Glomerular endothelial cell (primary cell): Measurements from ENCODE around the gene FAM117B. TPM values are rescaled to one million over a fixed set of nuclear protein-coding genes. Genes with fewer than 3 reads are reported as not detected.

ENCODE experiments used
- DNase-seq: peaks from one replicate; pipeline ENCODE4 v3.0.0-alpha.2; 2011; ENCODE audit warnings: low read depth, low spot score; ENCODE audit errors: extremely low read depth
- total RNA-seq: library from RNA; depleted of rRNA; stranded (reverse); fragments of >200 nt; gene quantifications from 2 replicates; pipeline ENCODE4 v1.2.3, GENCODE V29; 2015

The FAM117B gene
- total RNA-seq, 1 donor from 2014 or later = 3.4 TPM

DNA sequence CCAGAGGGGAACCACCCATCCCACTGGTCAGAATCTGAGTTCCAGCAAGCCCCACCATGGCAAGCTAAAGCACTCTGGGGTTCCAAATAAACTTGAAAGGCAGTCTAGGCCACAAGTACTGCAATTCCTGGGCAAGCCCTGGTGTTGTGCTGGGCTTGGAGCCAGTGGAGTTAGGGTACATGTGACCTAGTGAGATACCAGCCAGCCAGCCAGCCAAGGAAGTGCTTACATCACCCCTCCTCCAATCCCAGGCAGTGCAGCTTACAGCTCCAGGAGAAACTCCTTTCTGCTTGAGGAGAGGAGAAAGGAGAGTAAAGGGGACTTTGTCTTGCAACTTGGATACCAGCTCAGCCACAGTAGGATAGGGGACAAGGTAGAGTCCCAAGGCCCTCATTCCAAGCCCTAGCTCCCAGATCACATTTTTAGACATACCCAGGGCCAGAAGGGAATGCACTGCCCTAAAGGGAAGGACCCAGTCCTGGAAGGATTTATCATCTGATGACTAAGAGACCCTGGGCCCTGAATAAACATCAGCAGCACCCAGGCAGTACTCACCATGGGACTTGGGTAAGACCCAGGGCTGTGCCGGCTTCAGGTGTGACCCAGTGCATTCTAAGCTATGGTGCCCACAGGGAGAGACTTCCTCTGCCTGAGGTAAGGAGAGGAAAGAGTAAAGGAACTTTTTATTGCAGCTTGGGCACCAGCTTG is 172.8 kb downstream of the FAM117B start:
- DNase-seq = peak; percentile 63

DNA sequence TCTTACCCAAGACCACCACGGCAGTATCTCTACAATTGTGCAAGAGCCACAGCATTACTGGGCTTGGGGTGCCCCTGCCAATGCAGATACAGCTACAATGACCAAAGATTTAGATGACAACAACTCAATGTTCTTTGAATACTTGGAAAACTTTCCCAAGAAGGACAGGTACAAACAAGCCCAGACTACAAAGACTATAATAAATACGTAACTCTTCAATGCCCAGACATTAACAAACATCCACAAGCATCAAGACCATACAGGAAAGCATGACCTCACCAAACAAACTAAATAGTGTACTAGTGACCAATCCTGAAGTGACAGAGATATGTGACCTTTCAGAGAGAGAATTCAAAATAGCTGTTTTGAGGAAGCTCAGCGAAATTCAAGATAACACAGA is 174.0 kb downstream of the FAM117B start:
- DNase-seq = no peak

DNA sequence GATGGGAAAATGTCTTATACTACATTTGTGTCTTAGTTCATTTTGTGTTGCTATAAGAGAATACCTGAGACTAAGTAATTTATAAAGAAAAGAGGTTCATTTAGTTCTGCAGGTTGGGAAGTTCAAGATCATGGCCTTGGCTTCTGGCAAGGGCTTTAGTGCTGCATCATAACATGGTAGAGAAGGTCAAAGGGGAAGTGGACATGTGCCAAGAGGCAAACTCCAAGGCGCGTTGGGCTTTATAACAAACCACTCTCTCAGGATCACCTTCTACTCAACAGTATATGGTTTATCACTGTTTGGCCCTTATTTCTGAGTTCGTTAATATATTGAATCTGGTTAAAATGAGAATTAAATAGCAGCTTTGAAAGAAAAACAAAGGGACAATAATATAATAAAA is 178.6 kb downstream of the FAM117B start:
- no peak for DNase-seq

DNA sequence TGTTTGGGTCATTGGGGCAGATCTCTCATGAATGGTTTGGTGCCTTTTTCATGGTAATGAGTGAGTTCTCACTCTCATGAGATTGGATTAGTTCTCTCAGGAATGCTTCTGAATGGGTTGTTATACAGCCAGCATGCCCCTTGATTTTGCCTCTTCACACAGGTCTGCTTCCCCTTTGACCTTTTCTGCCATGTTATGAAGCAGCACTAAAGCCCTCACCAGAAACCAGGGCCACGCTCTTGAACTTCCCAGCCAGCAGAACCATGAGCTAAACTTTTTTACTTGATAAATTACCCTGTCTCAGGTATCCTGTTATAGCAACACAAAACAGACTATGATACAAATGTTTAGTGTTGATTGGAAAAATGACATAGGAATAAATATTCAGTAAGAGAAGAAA is 179.5 kb downstream of the FAM117B start:
- DNase-seq = no peak

DNA sequence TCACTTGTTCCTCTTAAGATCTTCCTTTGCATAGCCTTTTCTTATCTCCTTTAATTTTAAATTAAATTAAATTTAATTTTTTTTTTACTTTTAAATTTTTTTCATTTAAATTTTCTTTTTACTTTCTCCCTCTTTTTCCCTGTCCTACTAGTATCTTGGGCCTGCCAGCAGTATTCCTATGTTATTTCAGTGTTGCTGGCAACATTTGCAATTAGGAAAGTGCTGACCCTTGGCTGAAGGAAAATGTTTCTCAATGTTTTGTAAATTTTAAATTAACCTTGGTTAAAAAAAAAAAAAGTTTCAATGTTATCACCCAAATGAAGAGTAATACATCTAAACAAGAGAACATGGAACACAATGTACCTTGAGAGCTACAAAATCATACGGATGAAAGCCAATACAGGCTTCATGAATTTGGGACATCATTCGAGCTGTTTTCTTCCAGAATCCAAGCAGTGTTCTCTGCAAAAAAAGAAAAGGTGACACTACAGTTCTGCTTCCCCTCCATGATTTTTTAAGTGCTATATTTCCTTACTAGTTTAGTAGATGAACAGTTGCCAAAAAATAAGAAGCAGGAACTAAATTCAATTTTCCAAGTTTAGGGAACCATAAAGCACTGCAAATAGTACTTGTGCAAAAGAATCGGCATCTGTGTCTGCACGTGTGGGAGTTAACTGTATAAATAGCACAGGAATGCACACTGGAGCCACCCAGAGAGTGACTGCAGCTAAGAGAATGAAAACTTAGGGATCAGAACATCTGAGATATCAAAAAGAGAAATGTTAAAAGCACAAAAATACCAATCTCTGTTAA is 181.0 kb downstream of the FAM117B start:
- no peak for DNase-seq

DNA sequence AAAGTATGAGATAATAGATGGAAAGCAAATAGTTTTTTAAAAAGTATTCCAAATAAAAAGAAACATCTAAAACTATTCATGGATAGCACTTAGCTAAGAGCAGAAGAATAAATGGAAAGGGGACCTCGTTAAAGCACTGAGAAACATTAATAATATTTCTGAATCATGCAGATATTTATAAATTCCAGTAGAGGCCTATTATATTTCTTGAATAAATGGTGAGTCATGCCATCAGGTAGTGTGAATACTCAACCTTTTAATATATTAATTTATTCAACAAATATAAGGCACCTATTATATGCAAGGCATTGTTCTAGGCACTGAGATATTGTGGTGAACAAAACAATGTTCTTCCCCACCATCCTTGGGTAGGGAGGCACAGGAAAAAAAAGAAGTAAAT is 183.0 kb downstream of the FAM117B start:
- DNase-seq = no peak

DNA sequence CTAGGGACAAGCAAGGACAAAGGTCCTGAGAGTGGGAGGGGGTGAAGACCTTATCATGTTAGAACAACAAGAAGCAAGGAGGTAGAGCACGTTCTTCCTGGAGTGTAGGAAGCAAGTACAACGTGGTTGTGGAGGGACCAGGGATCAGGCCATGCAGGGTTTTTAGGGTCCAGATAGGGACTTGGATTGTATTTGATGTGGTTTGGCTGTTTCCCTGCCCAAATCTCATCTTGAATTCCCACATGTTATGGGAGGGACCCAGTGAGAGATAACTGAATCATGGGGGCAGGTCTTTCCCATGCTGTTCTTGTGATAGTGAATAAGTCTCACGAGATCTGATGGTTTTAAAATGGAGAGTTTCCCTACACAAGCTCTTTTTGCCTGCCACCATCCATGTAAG is 183.6 kb downstream of the FAM117B start:
- DNase-seq = no peak

Other genes starting within 250 kb of the FAM117B start
- gene ICA1L, start 236.8 kb downstream of the FAM117B start, total RNA-seq = 1.9 and 3.6 TPM in 2 replicates